GM21515 (cell line): ENCODE data around the gene MARK3.
"Not testable (repeated sequence)": the region's sequence is repeated elsewhere in the genome, so short reads cannot be mapped to it uniquely, and the experiment has no call there.

Experiments used
- ATAC-seq: cut with Tn5 transposase; IDR thresholded peaks from one replicate; pipeline ENCODE4 v1.9.1; 2021; ENCODE audit not compliant: unreplicated experiment

The MARK3 gene

DNA sequence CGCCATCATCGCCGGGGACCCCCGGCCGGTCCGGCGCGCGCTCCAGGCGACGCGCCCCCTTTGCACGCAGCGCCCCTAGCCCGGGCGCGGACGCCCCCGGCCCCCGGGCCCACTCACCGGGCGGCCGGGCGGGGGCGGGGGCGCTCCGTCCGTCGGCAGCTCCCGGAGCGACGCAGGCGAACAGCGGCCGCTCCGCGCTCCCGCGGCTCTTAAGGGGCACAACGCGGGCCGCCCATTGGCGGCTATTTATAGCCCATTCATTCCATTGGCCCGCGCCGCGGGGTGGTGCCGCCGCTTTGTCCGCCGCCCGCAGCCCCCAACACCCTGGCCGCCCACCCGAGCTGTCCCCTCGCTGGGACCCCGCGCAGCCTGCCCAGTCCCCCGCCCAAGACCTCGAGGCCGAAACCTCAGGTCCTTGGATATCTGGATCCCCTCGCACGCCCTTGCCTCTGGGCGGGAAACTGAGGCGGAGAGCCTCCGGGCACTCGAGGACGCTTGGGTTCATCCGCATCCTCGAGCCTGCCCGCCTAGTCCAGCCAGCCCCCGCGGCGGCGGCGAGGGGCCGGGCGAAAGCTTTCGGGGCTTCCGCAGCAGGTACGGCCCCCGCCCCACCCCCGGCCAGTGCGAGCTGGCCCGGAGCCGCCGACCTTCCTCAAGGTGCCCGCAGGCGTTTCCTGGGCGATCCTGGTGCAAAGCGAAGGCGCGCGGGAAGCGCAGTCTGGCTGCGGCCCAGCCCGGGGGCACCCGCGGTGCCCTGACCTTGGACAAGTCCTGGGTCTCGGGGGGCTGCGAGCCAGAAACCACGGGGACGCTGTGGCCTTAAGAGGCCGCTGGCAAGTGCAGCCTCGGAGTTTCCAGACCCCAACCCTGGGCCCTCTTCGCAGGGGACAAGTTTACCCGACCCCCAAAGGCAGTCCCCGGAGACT is 137.7 kb downstream of the MARK3 start, which contains the start of gene CKB:
Gene CKB (minus strand): TSS at position 182 of the 926 bp plus-strand sequence. CDS start 337 bp downstream, outside the sequence.
- ATAC-seq, result no peak

DNA sequence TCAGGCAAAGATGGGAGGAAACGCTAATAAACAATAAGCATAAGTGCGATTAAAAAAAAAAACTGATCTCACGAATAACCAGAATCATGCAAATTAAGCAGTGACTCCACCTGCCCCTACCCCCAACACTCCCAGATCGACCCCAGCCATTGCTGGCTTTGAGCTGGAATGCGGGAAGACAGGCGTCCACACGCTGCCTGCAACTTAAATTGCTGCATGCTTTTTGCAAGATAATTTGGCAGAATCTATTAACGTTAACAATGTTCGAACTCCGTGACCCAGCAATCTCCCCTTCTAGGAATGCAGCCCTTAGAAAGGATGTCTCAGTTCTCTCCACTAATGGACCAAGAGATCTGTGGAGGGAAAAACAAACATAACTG is 138.3 kb downstream of the MARK3 start:
- ATAC-seq, result no peak

DNA sequence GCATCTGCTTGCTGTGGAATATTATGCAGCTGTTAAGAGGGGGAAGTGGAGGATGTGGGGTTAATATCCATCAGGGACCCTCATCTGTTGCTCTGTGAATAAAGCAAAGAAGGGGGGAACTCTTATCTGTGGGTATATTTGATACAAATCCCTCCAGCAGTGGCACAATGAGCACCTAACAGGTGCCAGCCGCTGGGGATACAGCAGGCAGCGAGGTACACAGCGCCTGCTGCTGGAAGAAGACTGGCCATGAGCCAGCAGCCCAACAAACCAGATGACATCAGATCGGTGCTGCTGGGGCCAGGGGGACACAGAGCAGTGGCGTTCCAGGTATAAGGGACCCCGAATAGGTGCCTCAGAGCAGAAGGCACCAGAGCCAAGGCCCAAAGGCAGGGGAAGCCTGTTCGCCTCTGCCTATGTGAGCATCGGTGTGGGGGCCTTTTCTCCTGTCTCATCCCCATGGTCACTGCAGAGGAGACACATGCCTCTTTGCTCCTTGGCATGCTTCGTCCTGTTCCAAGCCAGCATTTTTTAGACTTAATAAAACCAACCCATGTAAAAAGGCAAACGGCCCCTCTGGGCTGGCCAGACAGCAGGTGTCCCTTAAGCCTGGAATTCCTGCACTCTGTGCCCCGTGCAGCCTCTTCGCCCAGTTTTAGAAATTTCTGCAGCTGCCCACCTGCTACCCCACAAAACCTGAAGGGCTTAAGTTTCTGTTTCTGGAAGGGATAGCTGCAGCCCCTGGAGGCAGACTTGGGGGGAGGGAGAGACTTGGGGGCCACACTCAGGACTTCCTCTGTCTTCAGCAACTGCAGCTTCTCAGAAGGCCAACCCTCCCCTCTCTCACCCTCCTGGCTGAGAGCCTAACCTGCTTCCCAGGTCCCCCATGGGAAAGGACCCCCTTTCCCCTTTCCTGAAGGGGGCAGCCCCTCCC is 139.1 kb downstream of the MARK3 start:
- no peak for ATAC-seq

DNA sequence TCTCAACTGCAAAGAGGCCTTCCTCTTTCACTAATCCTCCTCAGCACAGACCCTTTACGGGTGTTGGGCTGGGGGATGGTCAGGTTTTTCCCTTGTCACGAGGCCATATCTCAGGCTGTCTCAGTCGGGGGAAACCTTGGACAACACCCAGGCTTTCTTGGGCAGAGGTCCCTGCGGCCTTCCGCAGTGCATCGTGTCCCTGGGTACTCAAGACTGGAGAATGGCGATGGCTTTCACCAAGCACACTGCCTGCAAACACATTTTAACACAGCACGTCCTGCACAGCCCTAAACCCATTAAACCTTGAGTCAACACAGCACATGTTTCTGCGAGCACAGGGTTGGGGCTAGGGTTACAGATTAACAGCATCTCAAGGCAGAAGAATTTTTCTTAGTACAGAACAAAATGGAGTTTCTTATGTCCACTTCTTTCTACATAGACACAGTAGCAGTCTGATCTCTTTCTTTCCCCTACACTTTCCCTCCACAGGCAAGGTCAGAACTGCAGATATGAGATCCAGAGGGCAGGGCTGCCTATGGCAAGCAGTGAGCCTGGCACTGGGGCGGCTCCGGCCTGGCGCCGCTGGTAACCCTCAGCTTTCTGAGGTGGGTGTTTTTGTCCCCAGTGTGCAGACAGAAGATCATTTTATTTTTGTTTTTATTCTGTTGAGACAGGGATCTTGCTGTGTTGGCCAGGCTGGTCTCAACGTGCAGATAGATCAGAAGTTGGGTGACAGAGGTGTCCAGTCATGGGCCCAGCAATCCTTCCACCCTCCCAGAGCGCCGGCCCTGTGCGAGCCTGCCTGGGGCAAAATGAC is 140.4 kb downstream of the MARK3 start:
- ATAC-seq, result not testable (repeated sequence)

DNA sequence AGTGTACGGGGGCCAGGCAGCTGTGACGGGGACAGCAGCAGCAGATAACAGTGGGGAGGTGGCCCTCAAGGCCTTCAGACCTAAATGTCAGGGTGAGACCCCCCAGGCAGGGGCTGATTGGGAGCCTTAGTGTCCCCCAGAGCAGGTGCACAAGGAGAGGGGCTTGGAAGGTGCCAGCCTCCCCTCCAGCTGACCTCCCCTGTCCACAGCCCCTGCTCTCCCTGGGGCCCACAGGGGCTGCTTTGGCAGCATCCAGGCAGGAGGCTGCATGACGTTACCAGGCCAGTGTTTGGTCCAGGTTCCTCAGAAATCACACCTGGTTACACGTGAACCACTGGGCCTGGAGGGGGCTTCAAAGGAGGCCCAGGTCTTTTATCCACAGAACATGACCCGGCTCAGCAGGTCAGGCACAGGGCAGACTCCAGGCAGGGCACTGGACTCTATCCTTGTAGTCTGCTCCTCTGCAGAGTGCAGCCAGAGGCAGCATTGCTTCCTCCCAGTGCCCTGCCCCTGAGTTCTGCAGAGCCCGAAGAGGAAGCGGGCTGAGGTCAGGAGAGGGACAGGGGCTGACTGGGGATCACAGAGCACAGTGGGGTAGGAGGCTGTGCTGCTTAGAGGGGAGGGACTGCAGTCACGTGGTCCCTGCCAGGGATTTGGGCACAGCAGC is 141.2 kb downstream of the MARK3 start:
- ATAC-seq, result no peak

DNA sequence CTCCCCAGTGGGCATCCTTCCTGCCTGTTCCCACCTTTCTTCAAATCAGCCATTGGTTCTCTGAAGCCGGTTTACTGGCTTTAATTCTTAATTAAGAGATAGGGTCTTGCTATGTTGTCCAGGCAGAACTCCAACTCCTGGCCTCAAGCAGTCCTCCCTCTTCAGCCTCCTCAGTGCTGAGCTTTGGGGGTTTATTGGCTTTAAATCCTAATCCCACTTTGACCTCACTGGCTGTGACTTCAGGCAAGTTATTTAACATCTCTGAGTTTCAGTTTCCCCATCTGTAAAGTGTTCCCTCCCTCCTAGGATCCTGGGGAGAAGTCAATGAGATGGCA is 141.7 kb downstream of the MARK3 start:
- no peak for ATAC-seq

DNA sequence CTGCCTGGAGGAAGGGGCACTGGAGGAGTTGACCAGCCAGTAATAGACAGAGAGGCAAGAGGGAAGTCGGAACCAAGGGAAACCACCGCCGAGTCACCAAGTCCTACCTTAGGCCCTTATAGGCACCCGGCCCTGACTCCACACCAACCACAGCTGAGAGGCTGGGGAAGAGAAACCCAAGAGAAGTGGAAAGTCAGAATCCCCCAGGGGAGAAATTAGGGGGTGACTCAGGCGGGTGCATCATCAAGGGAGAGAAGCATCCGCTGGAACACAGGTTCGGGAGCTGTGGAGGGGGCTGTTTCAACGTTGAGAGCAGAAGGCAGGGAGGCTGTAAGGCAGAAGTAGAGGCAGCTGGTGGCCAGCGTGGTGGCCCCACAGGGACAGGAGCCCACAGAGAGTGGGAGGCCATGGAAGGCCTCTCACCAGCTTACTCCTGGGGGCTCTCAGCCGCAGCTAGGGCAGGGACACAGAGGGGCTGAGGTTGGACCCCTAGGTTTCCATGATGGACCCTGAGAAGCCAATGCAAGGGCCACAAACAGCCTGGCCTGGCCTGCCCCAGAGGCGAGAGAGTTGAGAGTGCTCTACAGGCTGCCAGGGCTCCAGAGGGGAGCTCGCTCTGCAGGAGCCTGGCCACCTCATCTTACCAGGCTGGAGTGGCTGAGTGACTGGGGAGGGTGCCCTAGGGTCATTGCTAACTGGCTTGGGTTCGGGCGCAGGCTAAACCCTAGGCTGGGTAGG is 142.4 kb downstream of the MARK3 start:
- no peak for ATAC-seq

DNA sequence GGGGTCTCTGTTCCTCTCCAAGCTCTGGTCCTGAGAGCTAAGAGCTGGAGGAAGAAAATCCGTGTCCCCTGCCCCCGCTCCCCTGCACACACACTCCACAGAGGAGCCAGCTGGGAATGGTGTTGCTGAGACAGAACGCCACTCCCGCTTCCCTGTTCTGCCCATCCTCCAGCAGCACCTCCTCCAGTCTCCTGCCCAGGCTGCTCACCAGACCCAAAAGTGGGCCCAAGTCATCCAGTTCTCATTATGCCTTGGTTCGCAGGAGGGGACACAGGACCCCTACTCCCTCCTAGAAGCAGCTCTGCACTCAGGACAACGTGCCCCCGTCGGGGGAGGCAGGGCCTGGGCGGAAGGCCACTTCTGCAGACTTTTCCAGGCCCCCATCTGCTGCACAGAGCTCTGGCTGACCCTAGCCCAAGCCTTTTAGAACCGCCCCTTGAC is 143.0 kb downstream of the MARK3 start:
- no peak for ATAC-seq

DNA sequence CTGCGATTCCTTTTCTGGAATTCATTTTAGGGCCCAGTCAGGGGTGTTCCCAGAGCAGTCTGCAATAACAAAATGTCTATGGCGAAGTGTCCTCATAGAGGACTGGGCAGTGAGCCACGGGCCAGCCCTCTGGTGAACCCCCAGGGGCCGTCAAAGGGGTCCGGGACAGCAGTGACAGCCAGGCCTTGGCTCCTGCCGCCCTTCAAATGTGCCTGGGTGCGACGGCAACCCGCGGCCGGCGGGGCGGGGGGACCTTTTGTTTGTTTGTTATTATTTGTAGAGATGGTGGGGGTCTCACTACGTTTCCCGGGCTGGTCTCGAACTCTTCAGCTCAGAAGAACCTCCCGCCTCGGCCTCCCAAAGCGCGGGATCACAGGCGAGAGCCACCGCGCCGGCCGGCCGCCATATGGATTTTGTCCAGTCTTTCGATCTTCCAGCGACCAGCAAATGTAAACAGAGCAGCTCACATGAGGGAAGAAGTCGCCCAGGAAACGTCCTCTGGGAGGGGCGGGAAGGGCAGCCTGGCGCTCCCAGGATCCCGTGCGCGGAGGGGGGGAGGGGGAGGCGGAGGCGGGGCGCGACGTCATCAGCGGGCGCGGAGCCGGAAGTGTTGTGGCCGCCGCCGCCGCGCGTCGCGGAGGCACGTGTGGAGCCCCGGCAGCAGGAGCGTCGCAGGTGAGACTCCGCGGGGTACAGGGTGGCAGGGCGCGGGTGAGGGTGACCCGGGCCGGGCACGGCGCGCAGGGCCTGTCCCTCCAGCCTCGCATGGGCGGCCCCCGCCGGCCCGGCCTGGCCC is 143.6 kb downstream of the MARK3 start, which contains the start of gene TRMT61A:
Gene TRMT61A (plus strand): TSS at position 610 of the 796 bp plus-strand sequence. CDS start 783 bp downstream, outside the sequence.
- no peak for ATAC-seq

DNA sequence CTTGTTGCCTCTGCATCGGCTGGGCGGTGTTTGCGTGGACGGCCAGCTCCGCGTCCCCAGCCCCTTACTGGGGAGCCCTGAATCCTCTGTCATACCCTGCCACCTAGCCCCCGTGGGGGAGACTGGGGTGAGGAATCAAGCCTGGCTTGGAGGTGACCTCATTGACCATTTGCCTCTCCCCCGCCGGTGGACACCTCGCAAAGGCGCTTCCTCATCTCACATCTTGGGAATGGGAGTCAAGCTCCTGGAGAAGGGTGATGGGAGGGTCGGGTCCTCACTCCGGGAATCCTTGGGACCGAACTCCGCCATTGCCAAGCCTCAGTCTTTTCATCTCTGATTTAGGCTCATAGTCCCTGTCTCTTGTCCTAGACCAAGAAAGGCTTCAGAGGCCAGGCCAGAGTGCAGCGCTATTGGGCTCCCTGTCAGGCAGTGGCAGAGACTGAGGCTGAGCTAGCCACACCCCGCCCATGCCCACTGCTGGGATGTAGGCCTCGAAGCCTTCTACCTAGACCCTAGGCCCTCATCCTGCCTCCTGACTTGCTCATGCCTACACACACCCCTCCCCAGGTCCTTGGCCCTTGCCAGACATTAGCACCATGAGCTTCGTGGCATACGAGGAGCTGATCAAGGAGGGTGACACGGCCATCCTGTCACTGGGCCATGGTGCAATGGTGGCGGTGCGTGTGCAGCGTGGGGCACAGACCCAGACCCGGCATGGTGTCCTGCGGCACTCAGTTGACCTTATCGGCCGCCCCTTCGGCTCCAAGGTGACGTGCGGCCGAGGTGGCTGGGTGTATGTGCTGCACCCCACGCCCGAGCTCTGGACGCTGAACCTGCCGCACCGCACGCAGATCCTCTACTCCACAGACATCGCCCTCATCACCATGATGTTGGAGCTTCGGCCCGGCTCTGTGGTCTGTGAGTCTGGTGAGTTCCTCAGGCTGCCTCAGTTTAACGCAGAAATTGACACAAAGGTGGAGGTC is 144.5 kb downstream of the MARK3 start:
- ATAC-seq, result no peak

DNA sequence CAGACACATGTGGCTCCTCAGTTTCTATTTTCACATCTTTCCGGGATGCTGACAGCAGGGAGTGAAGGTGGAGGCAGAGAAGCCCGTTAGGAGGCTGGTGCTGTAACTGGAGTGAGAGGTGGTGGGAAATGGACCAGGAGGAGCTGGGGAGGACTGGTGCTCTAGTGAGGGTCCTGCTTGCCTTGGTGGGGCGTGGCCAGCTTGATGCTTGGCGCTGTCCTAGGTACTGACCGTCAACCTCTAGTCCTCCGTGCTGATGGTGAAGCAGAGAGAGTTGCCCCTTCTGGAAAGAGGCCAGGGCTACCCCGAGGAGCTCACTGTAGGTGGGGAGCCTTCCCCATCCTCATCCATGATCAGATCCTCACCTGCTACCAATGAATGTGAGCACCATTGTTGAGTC is 145.2 kb downstream of the MARK3 start:
- no peak for ATAC-seq

DNA sequence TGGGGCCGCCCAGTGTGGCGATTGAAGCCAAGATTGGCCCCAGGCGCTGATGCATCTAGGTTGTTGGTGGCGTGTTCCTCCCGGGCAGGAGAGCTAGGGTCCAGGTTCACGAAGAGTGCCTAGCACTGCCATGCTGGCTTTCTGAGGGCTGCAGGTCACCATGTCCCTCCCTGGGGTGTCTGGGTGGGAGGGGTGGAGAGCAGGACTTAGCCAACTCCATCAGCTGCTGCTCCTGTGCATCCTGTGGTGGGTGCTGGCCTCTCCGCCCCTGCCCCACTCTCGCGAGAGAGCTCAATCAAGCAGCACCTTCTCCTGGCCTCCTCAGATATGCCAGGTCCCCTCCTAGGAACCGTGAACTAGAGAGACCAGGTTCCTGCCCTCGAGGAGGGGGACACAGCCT is 145.6 kb downstream of the MARK3 start:
- no peak for ATAC-seq

DNA sequence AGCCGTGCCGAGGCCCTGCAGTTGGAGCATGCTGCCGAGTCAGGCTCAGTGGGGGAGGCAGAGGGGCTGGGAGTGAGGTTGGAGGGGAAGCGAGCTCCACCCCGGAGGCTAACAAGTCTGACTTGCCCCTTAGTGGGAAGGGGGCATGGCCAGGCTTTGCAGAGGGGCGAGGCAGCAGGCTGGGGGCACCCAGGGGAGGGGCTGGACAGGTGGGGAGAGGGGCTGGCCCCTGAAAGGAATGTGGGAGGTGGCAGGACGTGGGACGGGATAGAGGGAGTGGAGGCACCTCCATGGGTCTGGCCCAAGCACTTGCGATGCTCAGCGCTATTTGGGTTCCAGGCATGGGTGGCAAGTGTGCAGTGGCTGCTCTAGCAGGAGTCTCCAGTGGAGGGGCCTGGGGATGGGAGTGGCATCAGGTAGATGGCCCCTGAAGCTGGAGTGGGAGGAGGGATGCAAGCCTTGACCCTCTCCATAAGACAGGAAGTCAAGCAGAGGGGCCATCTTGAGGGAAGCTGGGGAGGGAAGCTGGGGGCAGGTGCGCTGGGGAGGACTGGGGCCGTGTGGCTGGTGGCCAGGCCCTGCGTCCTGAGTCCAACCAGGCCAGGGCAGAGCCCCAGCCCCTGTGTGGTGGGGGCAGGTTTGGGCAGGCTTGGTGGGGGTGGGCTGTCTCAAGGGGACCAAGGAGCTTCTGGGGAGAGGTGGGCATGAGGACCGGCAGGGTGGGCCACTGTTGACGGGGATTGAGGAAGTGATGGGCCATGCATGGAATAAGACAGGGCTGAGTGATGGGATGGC is 146.4 kb downstream of the MARK3 start:
- no peak for ATAC-seq

DNA sequence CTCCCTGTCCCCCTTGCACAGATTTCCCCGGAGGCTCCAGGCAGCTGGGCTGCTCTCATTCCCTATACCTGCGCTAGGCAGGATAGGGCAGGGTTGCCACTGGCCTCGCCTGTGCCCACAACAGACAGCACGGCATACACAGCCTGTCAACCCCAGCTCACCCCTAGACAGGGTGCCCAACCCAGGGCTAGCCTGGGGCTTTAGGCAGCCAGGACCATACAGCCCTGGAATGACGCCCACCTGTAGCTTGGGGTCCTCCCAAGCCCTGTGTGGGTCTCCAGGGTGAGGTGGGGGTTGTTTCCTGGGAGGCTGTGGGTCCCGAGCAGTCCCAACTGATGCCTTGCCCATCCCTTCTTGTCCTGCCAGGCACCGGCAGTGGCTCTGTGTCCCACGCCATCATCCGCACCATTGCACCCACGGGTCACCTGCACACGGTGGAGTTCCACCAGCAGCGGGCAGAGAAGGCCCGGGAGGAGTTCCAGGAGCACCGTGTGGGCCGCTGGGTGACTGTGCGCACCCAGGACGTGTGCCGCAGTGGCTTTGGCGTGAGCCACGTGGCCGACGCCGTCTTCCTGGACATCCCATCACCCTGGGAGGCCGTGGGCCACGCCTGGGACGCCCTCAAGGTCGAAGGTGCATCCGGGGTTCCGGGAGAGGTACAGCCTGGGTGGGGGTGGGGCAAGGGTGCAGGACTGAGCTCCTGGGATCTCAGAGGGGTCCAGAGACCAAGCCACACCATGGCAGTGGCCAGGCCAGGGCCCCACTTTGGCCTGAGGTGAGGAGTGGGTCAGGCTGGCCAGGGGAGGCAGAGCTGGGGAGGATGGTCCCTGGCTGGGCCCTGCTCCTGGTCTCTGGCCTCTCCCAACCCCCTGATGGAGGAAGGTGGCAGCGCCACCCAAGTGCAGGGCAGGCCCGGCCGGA is 147.3 kb downstream of the MARK3 start:
- ATAC-seq, result no peak

DNA sequence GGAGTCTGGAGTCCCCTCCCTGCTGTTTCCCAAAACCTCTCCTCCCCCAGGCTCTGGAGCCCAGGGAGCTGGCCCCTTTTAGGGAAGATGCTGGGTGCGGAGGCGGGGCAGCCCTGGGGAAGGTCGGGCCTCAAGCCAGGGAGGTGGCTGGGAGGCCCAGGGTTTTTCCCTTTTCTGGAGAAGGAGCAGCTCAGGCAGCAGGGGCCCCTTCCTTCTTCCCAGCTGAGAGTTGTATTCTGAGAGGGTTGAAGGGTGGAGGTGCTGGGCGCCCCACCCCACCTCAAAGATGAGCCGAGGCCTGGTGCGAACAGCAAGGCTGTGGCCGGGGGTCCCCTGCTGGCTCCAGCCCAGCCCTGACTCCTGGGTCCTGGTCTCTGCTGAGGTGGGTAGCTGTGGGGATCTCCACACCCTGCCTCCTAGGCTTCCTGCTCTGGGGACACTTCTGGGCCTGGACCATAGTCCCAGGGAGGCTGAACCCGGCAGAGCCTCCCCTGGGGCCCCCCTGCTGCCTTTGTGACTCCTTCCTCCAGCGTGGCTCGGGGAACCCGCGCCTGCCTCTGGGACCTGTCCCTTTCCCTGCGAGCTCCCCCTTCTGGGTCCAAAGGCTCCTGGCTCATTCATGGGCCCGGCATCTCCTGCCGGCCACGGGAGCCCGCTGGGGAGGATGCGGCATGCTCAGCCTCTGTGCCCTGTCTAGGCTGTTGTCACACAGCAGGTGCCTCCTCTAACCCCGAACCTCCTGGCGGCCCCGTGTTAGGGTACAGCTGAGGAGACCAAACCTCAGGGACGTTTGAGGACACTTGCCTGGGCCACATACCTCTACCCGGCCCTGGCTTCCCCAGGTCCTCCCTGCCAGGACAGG is 148.2 kb downstream of the MARK3 start:
- no peak for ATAC-seq
